RWPE1 (cell line): Measurements from ENCODE around the gene CRELD2.

Source experiments
- CTCF ChIA-PET: fragments of 350-600 bp; sonication (Branson Sonifier 250); formaldehyde crosslinking; extraction: SDS; loops from one replicate; lab custom pipeline; 2021; lab: Yijun Ruan, JAX
- POLR2A ChIA-PET: fragments of 400-600 bp; formaldehyde crosslinking; extraction: SDS; loops from one replicate; lab custom pipeline; 2020; ENCODE audit warnings: antibody characterized with exemption; ENCODE audit not compliant: low non-redundant PET; lab: Yijun Ruan, JAX
- DNase-seq: peaks from one replicate; pipeline ENCODE4 v3.0.0; 2012; ENCODE audit warnings: low spot score
- H3K27ac ChIP-seq: fragments of 450-650 bp; 2 replicates; pipeline ENCODE4 v1.5.1; 2017
- CTCF ChIP-seq: fragments of 450-650 bp; conservative IDR thresholded peaks from 2 replicates; pipeline ENCODE4 v1.5.1; 2017; ENCODE audit warnings: low read depth, mild to moderate bottlenecking

CRELD2 gene

GRCh38 chr22:49973018-49973961 is 54.9 kb downstream of the CRELD2 start:
- DNase-seq, result no peak
- TF ChIP-seq CTCF, result no peak
- CTCF ChIA-PET, result no interaction called here
- POLR2A ChIA-PET, result no interaction called here
- H3K27ac ChIP-seq, result no peak overlapping the region

GRCh38 chr22:49975543-49976389 is 57.3 kb downstream of the CRELD2 start:
- H3K27ac ChIP-seq, result peak overlapping the region; percentile 71
- CTCF ChIA-PET, result no interaction called here
- DNase-seq, result no peak
- TF ChIP-seq CTCF, result no peak
- POLR2A ChIA-PET, result no interaction called here

DNA sequence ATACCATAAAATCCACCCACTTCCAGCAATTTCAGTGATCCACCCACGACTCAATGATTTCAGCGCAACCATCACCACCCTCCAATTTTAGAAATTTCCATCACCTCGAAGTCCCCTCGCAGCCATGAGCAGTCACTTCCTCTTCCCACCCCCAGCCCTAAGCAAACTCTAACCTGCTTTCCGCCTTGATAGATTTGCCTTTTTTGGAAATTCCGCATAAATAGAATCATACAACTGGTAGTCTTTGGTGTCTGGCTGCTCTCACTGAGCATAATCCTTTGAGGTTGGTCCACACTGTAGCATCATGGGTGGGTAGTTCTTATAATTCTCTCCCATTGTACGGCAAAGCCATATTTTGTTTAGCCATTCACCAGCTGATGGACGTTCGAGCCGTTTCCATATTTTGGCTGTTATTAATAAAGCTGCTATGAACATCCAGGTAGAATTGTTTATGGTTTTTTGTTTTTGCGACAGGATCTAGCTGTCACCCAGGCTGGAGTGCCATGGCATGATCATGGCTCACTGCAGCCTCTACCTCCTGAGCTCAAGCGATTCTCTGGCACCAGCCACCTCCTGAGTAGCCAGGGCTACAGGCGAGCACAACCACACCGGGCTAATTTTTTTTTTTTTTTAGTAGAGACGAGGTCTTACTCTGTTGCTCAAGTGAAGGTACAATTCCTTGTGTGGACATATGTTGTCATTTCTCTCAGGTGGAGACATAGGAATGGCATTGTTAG is 58.2 kb downstream of the CRELD2 start:
- CTCF ChIA-PET, result no interaction called here
- H3K27ac ChIP-seq, result peak overlapping the region; percentile 71
- no peak for DNase-seq
- no peak for TF ChIP-seq CTCF
- POLR2A ChIA-PET, result no interaction called here
